HepG2 (cell line): ENCODE measurements around the gene OTOP3. TPM values are rescaled to one million over a fixed set of nuclear protein-coding genes. Genes with fewer than 3 reads are reported as not detected.

Source experiments
- BCL3 ChIP-seq: sonication (generic); formaldehyde crosslinking; IDR thresholded peaks from 2 replicates; pipeline ENCODE4 v1.5.1; 2020; ENCODE audit warnings: mild to moderate bottlenecking, missing genetic modification reagents, moderate library complexity
- HOXA3 ChIP-seq: sonication (generic); formaldehyde crosslinking; IDR thresholded peaks from 2 replicates; pipeline ENCODE4 v1.5.0; 2020; ENCODE audit warnings: missing genetic modification reagents
- KAT2B ChIP-seq: fragments of 150-350 bp; IDR thresholded peaks from 2 replicates; pipeline ENCODE4 v1.6.1; 2014; ENCODE audit warnings: low read depth, low read length, borderline replicate concordance
- MED1 ChIP-seq: sonication (generic); formaldehyde crosslinking; IDR thresholded peaks from 2 replicates; pipeline ENCODE4 v1.4.0; 2020; ENCODE audit warnings: missing genetic modification reagents
- PPARG ChIP-seq: conservative IDR thresholded peaks from 2 replicates; pipeline ENCODE4 v1.6.1; 2016; ENCODE audit warnings: missing biosample characterization, missing genetic modification reagents
- TCF7L2 ChIP-seq: IDR thresholded peaks from 2 replicates; pipeline ENCODE4 v1.6.1; 2011; ENCODE audit warnings: mild to moderate bottlenecking, low read depth, low read length, moderate library complexity
- TRIM24 ChIP-seq: sonication (generic); formaldehyde crosslinking; IDR thresholded peaks from 2 replicates; pipeline ENCODE4 v1.8.0; 2022; ENCODE audit warnings: mild to moderate bottlenecking, missing genetic modification reagents
- YEATS4 ChIP-seq: sonication (generic); formaldehyde crosslinking; IDR thresholded peaks from 2 replicates; pipeline ENCODE4 v1.4.0; 2020; ENCODE audit warnings: missing genetic modification reagents, borderline replicate concordance
- ZNF207 ChIP-seq: fragments of 450-650 bp; IDR thresholded peaks from 2 replicates; pipeline ENCODE4 v1.6.1; 2016; ENCODE audit warnings: antibody characterized with exemption, borderline replicate concordance
- ZNF318 ChIP-seq: sonication (generic); formaldehyde crosslinking; IDR thresholded peaks from 2 replicates; pipeline ENCODE4 v1.4.0; 2020; ENCODE audit warnings: mild to moderate bottlenecking, missing genetic modification reagents
- ZNF354B ChIP-seq: sonication (generic); formaldehyde crosslinking; IDR thresholded peaks from 2 replicates; pipeline ENCODE4 v1.8.0; 2022; ENCODE audit warnings: mild to moderate bottlenecking, missing genetic modification reagents
- ZNF597 ChIP-seq: sonication (generic); formaldehyde crosslinking; IDR thresholded peaks from 2 replicates; pipeline ENCODE4 v1.5.0; 2020; ENCODE audit warnings: missing genetic modification reagents
- ZNF639 ChIP-seq: conservative IDR thresholded peaks from 2 replicates; pipeline ENCODE4 v1.6.1; 2018; ENCODE audit warnings: missing genetic modification reagents
- polyA plus RNA-seq, 8 experiments: library from polyadenylated mRNA; depleted of rRNA in 3 of 8; stranded (reverse) in 7 of 8; unstranded in 1 of 8; fragments of >200 nt; fragmentation: Illumina TruSeq in 4 of 8; extraction: Trizol in 4 of 8; gene quantifications; 2 replicates each; pipeline versions ENCODE4 v1.2.1 to v1.2.3, GENCODE V29; 2011 to 2016; ENCODE audit warnings: low read depth in 4 of 8, missing spikeins in 1 of 8, mixed read lengths in 1 of 8; ENCODE audit not compliant: insufficient read depth in 1 of 8
- total RNA-seq, 5 experiments: library from RNA; depleted of rRNA; stranded (reverse); fragments of >200 nt; fragmentation: Illumina TruSeq; extraction: Trizol; gene quantifications; 2 replicates each; pipeline ENCODE4 v1.2.3, GENCODE V29; 2016; ENCODE audit warnings: low read depth in 1 of 5
- TF ChIP-seq, protein P1 (sequence below): sonication (generic); formaldehyde crosslinking; IDR thresholded peaks from 2 replicates; pipeline ENCODE4 v1.4.0; 2020; ENCODE audit warnings: low read depth, mild to moderate bottlenecking, missing genetic modification reagents

The OTOP3 gene
- total and polyA plus RNA-seq, 2 of the 13 experiments (the other 11 are each of a cell fraction or from before 2014, with no cell fraction given), result not detected

GRCh38 chr17:74981979-74982662 lies 46.4 kb downstream of the OTOP3 start (continued):
- TF ChIP-seq, protein P1, sequence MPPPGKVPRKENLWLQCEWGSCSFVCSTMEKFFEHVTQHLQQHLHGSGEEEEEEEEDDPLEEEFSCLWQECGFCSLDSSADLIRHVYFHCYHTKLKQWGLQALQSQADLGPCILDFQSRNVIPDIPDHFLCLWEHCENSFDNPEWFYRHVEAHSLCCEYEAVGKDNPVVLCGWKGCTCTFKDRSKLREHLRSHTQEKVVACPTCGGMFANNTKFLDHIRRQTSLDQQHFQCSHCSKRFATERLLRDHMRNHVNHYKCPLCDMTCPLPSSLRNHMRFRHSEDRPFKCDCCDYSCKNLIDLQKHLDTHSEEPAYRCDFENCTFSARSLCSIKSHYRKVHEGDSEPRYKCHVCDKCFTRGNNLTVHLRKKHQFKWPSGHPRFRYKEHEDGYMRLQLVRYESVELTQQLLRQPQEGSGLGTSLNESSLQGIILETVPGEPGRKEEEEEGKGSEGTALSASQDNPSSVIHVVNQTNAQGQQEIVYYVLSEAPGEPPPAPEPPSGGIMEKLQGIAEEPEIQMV, result peak; percentile 69; the same call in 1 of the 2 replicates
- TF ChIP-seq YEATS4 (CRISPR knock-in tag) (peak; percentile 86), TRIM24 (no peak), TCF7L2 (no peak), PPARG (CRISPR knock-in tag) (0 out of 2 replicates have a peak, but pooled peaks have one; percentile 17), ZNF318 (CRISPR knock-in tag) (peak; percentile 83; the same call in 1 of the 2 replicates), ZNF354B (CRISPR knock-in tag) (no peak), ZNF597 (CRISPR knock-in tag) (no peak), ZNF639 (CRISPR knock-in tag) (no peak), KAT2B (no peak), MED1 (peak; percentile 73), BCL3 (CRISPR knock-in tag) (peak; percentile 96), HOXA3 (CRISPR knock-in tag) (peak; percentile 96), ZNF207 (no peak)
